ENCODE results near the gene LONRF2.

Gene LONRF2

GRCh38 chr2:100292022-100292580, 30.2 kb downstream of the LONRF2 start:
- TF ChIP-seq CTCF (IDR thresholded peaks at IDR 0.05; ENCODE audit: low read depth, low read length) (no peak), EZH2phosphoT487 (IDR thresholded peaks at IDR 0.05; ENCODE audit: low read depth) (no peak)
- H3K27ac ChIP-seq (ENCODE audit: low read length): no peak overlapping the region
- no peak overlapping the region for H2AFZ ChIP-seq (ENCODE audit: low read depth, low read length)

GRCh38 chr2:100291152-100291970, 30.9 kb downstream of the LONRF2 start:
- Histone ChIP-seq H3K79me2 (ENCODE audit: low read length) (no peaks in the 10 kb centered on the region), H3K4me3 (ENCODE audit: low read length) (no peak overlapping the region), H3K4me1 (ENCODE audit: low read length) (peaks cover 6% of the 10 kb centered on the region), H4K20me1 (ENCODE audit: insufficient read depth, low read length) (no peaks in the 10 kb centered on the region), H3K4me2 (ENCODE audit: low read length) (no peak overlapping the region), H3K36me3 (replicated peaks; ENCODE audit: low read depth, low read length) (no peaks in the 10 kb centered on the region), H3K9me3 (ENCODE audit: insufficient read depth, low read length) (no peaks in the 10 kb centered on the region), H2AFZ (ENCODE audit: low read depth, low read length) (no peak overlapping the region), H3K27me3 (ENCODE audit: low read depth, low read length) (no peaks in the 10 kb centered on the region), H3K27ac (ENCODE audit: low read length) (no peak overlapping the region), H3K9ac (ENCODE audit: low read length) (no peak overlapping the region)
- TF ChIP-seq EZH2phosphoT487 (IDR thresholded peaks at IDR 0.05; ENCODE audit: low read depth) (no peak), CTCF (IDR thresholded peaks at IDR 0.05; ENCODE audit: low read depth, low read length) (no peak)

More at GRCh38 chr2:100292022-100292580, 30.2 kb downstream of the LONRF2 start:
- Histone ChIP-seq H3K27me3 (ENCODE audit: low read depth, low read length) (no peaks in the 10 kb centered on the region), H3K4me1 (ENCODE audit: low read length) (peaks cover 6% of the 10 kb centered on the region), H3K79me2 (ENCODE audit: low read length) (no peaks in the 10 kb centered on the region), H3K36me3 (replicated peaks; ENCODE audit: low read depth, low read length) (no peaks in the 10 kb centered on the region), H4K20me1 (ENCODE audit: insufficient read depth, low read length) (no peaks in the 10 kb centered on the region), H3K9me3 (ENCODE audit: insufficient read depth, low read length) (no peaks in the 10 kb centered on the region), H3K4me3 (ENCODE audit: low read length) (no peak overlapping the region), H3K4me2 (ENCODE audit: low read length) (no peak overlapping the region), H3K9ac (ENCODE audit: low read length) (no peak overlapping the region)

DNA sequence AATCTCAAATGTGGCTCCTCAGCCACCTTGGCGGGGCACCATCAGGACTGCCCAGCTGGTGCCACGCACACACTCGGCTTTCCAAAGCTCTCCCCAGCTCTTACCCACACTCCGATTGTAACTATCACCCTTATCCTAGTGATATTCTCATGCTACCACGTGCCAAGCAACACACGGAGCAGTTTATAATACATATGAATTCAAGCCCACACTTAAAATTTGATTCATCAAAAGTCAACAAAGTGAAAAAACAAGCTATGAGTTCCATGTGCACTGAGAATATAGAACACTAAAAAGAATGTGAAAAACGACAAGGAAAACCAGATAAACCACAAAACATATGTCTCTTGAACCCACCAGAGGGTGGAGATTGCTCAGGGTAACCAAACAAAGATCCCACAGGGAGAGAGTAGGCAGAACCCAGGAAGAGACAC, 31.6 kb downstream of the LONRF2 start:
- H3K4me3 ChIP-seq (ENCODE audit: low read length): no peak overlapping the region
- no peak overlapping the region for H3K9ac ChIP-seq (ENCODE audit: low read length)
- no peak overlapping the region for H3K4me2 ChIP-seq (ENCODE audit: low read length)
- peaks cover 6% of the 10 kb centered on the region for H3K4me1 ChIP-seq (ENCODE audit: low read length)
- H3K27ac ChIP-seq (ENCODE audit: low read length): no peak overlapping the region
- no peaks in the 10 kb centered on the region for H4K20me1 ChIP-seq (ENCODE audit: insufficient read depth, low read length)
- no peaks in the 10 kb centered on the region for H3K27me3 ChIP-seq (ENCODE audit: low read depth, low read length)
- H2AFZ ChIP-seq (ENCODE audit: low read depth, low read length): no peak overlapping the region
- H3K79me2 ChIP-seq (ENCODE audit: low read length): no peaks in the 10 kb centered on the region
- H3K9me3 ChIP-seq (ENCODE audit: insufficient read depth, low read length): no peaks in the 10 kb centered on the region
- H3K36me3 ChIP-seq (replicated peaks; ENCODE audit: low read depth, low read length): no peaks in the 10 kb centered on the region
- TF ChIP-seq CTCF (IDR thresholded peaks at IDR 0.05; ENCODE audit: low read depth, low read length) (no peak), EZH2phosphoT487 (IDR thresholded peaks at IDR 0.05; ENCODE audit: low read depth) (no peak)

DNA sequence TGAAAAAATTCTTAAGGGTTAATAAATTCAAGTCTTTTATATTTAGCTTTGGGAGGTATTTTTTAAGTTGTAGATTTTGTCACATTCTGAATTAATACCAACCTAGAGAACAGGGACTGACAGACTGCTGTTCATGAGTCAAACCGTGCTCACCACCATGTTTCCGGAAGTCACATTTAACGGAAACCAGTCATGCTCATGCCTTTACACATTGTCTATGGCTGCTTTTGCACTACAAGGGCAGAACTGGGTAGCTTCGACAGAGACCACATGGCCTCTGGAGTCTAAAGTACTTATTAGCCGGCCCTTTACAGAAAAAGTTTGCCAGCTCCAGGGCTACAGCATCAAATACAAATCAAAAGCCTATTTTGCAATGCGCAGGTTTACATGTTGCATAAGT, 33.3 kb downstream of the LONRF2 start:
- Histone ChIP-seq H3K4me1 (ENCODE audit: low read length) (peaks cover 6% of the 10 kb centered on the region), H3K27me3 (ENCODE audit: low read depth, low read length) (no peaks in the 10 kb centered on the region), H3K9ac (ENCODE audit: low read length) (no peak overlapping the region), H3K4me2 (ENCODE audit: low read length) (no peak overlapping the region), H3K36me3 (replicated peaks; ENCODE audit: low read depth, low read length) (no peaks in the 10 kb centered on the region), H3K9me3 (ENCODE audit: insufficient read depth, low read length) (no peaks in the 10 kb centered on the region), H3K4me3 (ENCODE audit: low read length) (no peak overlapping the region), H4K20me1 (ENCODE audit: insufficient read depth, low read length) (no peaks in the 10 kb centered on the region), H3K27ac (ENCODE audit: low read length) (no peak overlapping the region), H3K79me2 (ENCODE audit: low read length) (no peaks in the 10 kb centered on the region), H2AFZ (ENCODE audit: low read depth, low read length) (no peak overlapping the region; the same call in 1 of the 2 replicates)
- TF ChIP-seq EZH2phosphoT487 (IDR thresholded peaks at IDR 0.05; ENCODE audit: low read depth): no peak
- TF ChIP-seq CTCF (IDR thresholded peaks at IDR 0.05; ENCODE audit: low read depth, low read length): no peak

All from OCI-LY3 (cell line).